SK-N-SH (cell line): ENCODE data around the gene GLE1. TPM values are rescaled to one million over a fixed set of nuclear protein-coding genes. Genes with fewer than 3 reads are reported as not detected.

Experiments
- CTCF ChIA-PET: fragments of 300-600, 350-600 bp; formaldehyde crosslinking; extraction: SDS; loops from one replicate; lab custom pipeline; 2021; lab: Yijun Ruan, JAX
- POLR2A ChIA-PET: fragments of 350-600 bp; sonication (Branson Sonifier 250); formaldehyde crosslinking; extraction: SDS; loops from one replicate; lab custom pipeline; 2020; ENCODE audit warnings: antibody characterized with exemption, inconsistent platforms; lab: Yijun Ruan, JAX
- DNase-seq: peaks from one replicate; pipeline ENCODE4 v3.0.0; 2012
- H2AFZ ChIP-seq: fragments of 200-600 bp; sonication (generic); 2 replicates; pipeline ENCODE4 v1.8.1; 2016; ENCODE audit warnings: antibody characterized with exemption, mild to moderate bottlenecking, low read depth
- H3F3A ChIP-seq: fragments of 200-600 bp; sonication (generic); replicated peaks from 2 replicates; pipeline ENCODE3; 2016; ENCODE audit warnings: antibody characterized with exemption, mild to moderate bottlenecking; ENCODE audit not compliant: insufficient read depth
- H3K27ac ChIP-seq, 2 experiments: fragments of 200-500 bp in 1 of 2; fragments of 200-600 bp in 1 of 2; sonication (Bioruptor generic) in 1 of 2; sonication (generic), shearing (Covaris generic) in 1 of 2; 2 replicates each; pipeline versions ENCODE4 v1.5.1 to v1.6.1; 2014 to 2016; ENCODE audit warnings: low read depth in 2 of 2, inconsistent platforms in 1 of 2, low read length in 1 of 2, mild to moderate bottlenecking in 1 of 2, mixed read lengths in 1 of 2
- H3K27me3 ChIP-seq: fragments of 200-600 bp; sonication (generic), shearing (Covaris generic); 2 replicates; pipeline ENCODE4 v1.6.1; 2016; ENCODE audit warnings: mixed run types; ENCODE audit not compliant: insufficient read depth
- H3K36me3 ChIP-seq, 2 experiments: fragments of 200-500 bp in 1 of 2; fragments of 200-600 bp in 1 of 2; sonication (Bioruptor generic) in 1 of 2; sonication (generic) in 1 of 2; replicated peaks in 1 of 2; 2 replicates each; pipeline versions ENCODE3 to v1.5.1; 2014 to 2016; ENCODE audit warnings: low read length in 1 of 2, mild to moderate bottlenecking in 1 of 2; ENCODE audit not compliant: insufficient read depth in 2 of 2, control insufficient read depth in 1 of 2
- H3K4me1 ChIP-seq, 2 experiments: fragments of 200-500 bp in 1 of 2; fragments of 200-600 bp in 1 of 2; sonication (Bioruptor generic) in 1 of 2; sonication (generic), shearing (Covaris generic) in 1 of 2; 2 replicates each; pipeline versions ENCODE4 v1.5.1 to v1.6.1; 2014 to 2016; ENCODE audit warnings: low read depth in 1 of 2, low read length in 1 of 2, mixed run types in 1 of 2; ENCODE audit not compliant: insufficient read depth in 2 of 2, control insufficient read depth in 1 of 2
- H3K4me2 ChIP-seq: fragments of 200-600 bp; sonication (generic), shearing (Covaris generic); 2 replicates; pipeline ENCODE4 v1.6.1; 2017; ENCODE audit warnings: mixed run types
- H3K4me3 ChIP-seq, 2 experiments: fragments of 200-500 bp in 1 of 2; fragments of 200-600 bp in 1 of 2; sonication (Bioruptor generic) in 1 of 2; sonication (generic), shearing (Covaris generic) in 1 of 2; 2 replicates each; pipeline versions ENCODE4 v1.5.1 to v1.8.1; 2014 to 2016; ENCODE audit warnings: low read depth in 2 of 2, inconsistent platforms in 1 of 2, low read length in 1 of 2, mild to moderate bottlenecking in 1 of 2, mixed read lengths in 1 of 2, moderate library complexity in 1 of 2
- H3K79me2 ChIP-seq: fragments of 200-600 bp; sonication (generic); 2 replicates; pipeline ENCODE4 v1.8.1; 2017; ENCODE audit warnings: mild to moderate bottlenecking; ENCODE audit not compliant: insufficient read depth
- H3K9ac ChIP-seq: fragments of 200-600 bp; sonication (generic); 2 replicates; pipeline ENCODE4 v1.6.1; 2017; ENCODE audit warnings: mixed run types
- H3K9me2 ChIP-seq: fragments of 200-600 bp; sonication (generic); 2 replicates; pipeline ENCODE4 v1.6.1; 2017; ENCODE audit warnings: mixed run types
- H3K9me3 ChIP-seq: fragments of 200-600 bp; sonication (generic); 2 replicates; pipeline ENCODE4 v1.6.1; 2017; ENCODE audit warnings: mixed run types, mild to moderate bottlenecking, moderate library complexity
- H4K20me1 ChIP-seq: fragments of 200-600 bp; sonication (generic); 2 replicates; pipeline ENCODE4 v1.6.1; 2017; ENCODE audit warnings: mild to moderate bottlenecking, mixed run types; ENCODE audit not compliant: insufficient read depth
- ELF1 ChIP-seq: IDR thresholded peaks from 2 replicates; pipeline ENCODE4 v1.4.0; 2012
- EP300 ChIP-seq, 2 experiments: IDR thresholded peaks; 2 replicates each; pipeline versions ENCODE4 v1.4.0 to v1.6.1; 2012; ENCODE audit warnings: borderline replicate concordance in 1 of 2, low read depth in 1 of 2, low read length in 1 of 2
- FOSL2 ChIP-seq: IDR thresholded peaks from 2 replicates; pipeline ENCODE4 v1.4.0; 2012; ENCODE audit warnings: low read depth, mild to moderate bottlenecking, moderate library complexity, borderline replicate concordance
- FOXM1 ChIP-seq: IDR thresholded peaks from 2 replicates; pipeline ENCODE4 v1.4.0; 2012; ENCODE audit warnings: low read depth, mild to moderate bottlenecking
- IRF3 ChIP-seq: fragments of 150-350 bp; IDR thresholded peaks from 2 replicates; pipeline ENCODE4 v1.6.1; 2016; ENCODE audit warnings: mild to moderate bottlenecking, low read depth, low read length
- JUND ChIP-seq: IDR thresholded peaks from 2 replicates; pipeline ENCODE4 v1.4.0; 2012
- MAX ChIP-seq: IDR thresholded peaks from 2 replicates; pipeline ENCODE4 v1.4.0; 2012; ENCODE audit warnings: low read depth
- MXI1 ChIP-seq: IDR thresholded peaks from 2 replicates; pipeline ENCODE4 v1.6.1; 2012; ENCODE audit warnings: mild to moderate bottlenecking, low read depth, low read length, improper control_type of control experiment
- PBX3 ChIP-seq: IDR thresholded peaks from 2 replicates; pipeline ENCODE4; 2012
- RAD21 ChIP-seq: IDR thresholded peaks from 2 replicates; pipeline ENCODE4 v1.6.1; 2012; ENCODE audit warnings: mild to moderate bottlenecking, low read length
- RCOR1 ChIP-seq: fragments of 150-350 bp; IDR thresholded peaks from 2 replicates; pipeline ENCODE4 v1.6.1; 2017; ENCODE audit warnings: antibody characterized with exemption, low read length
- REST ChIP-seq: IDR thresholded peaks from 2 replicates; pipeline ENCODE4 v1.6.1; 2012; ENCODE audit warnings: mild to moderate bottlenecking, low read depth, low read length, moderate library complexity
- RFX5 ChIP-seq: IDR thresholded peaks from 2 replicates; pipeline ENCODE4 v1.6.1; 2012; ENCODE audit warnings: mild to moderate bottlenecking, improper control_type of control experiment, low read length
- SIN3A ChIP-seq: IDR thresholded peaks from 2 replicates; pipeline ENCODE4 v1.6.1; 2012; ENCODE audit warnings: low read depth, mild to moderate bottlenecking, low read length, moderate library complexity, borderline replicate concordance
- TCF12 ChIP-seq: IDR thresholded peaks from 2 replicates; pipeline ENCODE4 v1.4.0; 2012
- USF1 ChIP-seq: IDR thresholded peaks from 2 replicates; pipeline ENCODE4 v1.4.0; 2012; ENCODE audit warnings: low read depth, borderline replicate concordance
- YY1 ChIP-seq: IDR thresholded peaks from 2 replicates; pipeline ENCODE4 v1.4.0; 2012; ENCODE audit warnings: low read depth, mild to moderate bottlenecking
- WGBS: methylation state at CpG from one replicate; pipeline ENCODE4 v1.1.6; 2017; ENCODE audit warnings: low lambda C conversion rate; 5-methylcytosine and 5-hydroxymethylcytosine counted together
- polyA plus RNA-seq, 3 experiments: library from polyadenylated mRNA; depleted of rRNA; stranded (reverse); fragments of >200 nt; gene quantifications; 2 replicates each; pipeline ENCODE4 v1.2.3, GENCODE V29; 2012

GLE1 gene
- polyA plus RNA-seq, 1 of the 3 experiments (the other 2 are of a cell fraction), result 13.8 TPM

- no peak overlapping the region for H3K27ac ChIP-seq
- peaks cover 3% of the 10 kb centered on the region for H3F3A ChIP-seq
- H3K9ac ChIP-seq, result no peak overlapping the region
- DNase-seq, result no peak
- H3K79me2 ChIP-seq, result no peaks in the 10 kb centered on the region
- H3K4me2 ChIP-seq, result no peak overlapping the region
- ChIA-PET CTCF (no interaction called here), POLR2A (no interaction called here)
- no peaks in the 10 kb centered on the region for H3K9me3 ChIP-seq
- no peaks in the 10 kb centered on the region for H3K4me1 ChIP-seq
- peaks cover 23 to 24% of the 10 kb centered on the region in 2 experiments for H3K36me3 ChIP-seq
- H3K27me3 ChIP-seq, result no peaks in the 10 kb centered on the region
- TF ChIP-seq PBX3 (no peak), FOSL2 (no peak), ELF1 (no peak), EP300 (IDR thresholded peaks at IDR 0.05; ENCODE audit: borderline replicate concordance in 1 of 2, low read depth in 1 of 2, low read length in 1 of 2) (no peak), MAX (no peak), REST (no peak)
- H2AFZ ChIP-seq, result no peak overlapping the region
- WGBS, result 97% methylated on average over 7 of the region's 7 CpGs
- H3K9me2 ChIP-seq, result no peaks in the 10 kb centered on the region
- H4K20me1 ChIP-seq, result no peaks in the 10 kb centered on the region
- no peak overlapping the region for H3K4me3 ChIP-seq
Measured at GRCh38 chr9:128475867-128476266, 28.7 kb upstream of the GLE1 start.

GRCh38 chr9:128479262-128479661 is 25.3 kb upstream of the GLE1 start:
- H3K4me3 ChIP-seq, result no peak overlapping the region
- H2AFZ ChIP-seq, result no peak overlapping the region
- peaks cover 3% of the 10 kb centered on the region for H3F3A ChIP-seq
- ChIA-PET POLR2A (no interaction called here), CTCF (no interaction called here)
- no peaks in the 10 kb centered on the region for H3K9me2 ChIP-seq
- peaks cover 34 to 49% of the 10 kb centered on the region in 2 experiments for H3K36me3 ChIP-seq
- H3K4me2 ChIP-seq, result no peak overlapping the region
- no peak overlapping the region for H3K9ac ChIP-seq
- no peaks in the 10 kb centered on the region for H3K79me2 ChIP-seq
- 92% methylated on average over 1 of the region's 1 CpG for WGBS
- H3K9me3 ChIP-seq, result no peaks in the 10 kb centered on the region
- no peak overlapping the region for H3K27ac ChIP-seq
- no peak for DNase-seq
- no peaks in the 10 kb centered on the region for H4K20me1 ChIP-seq
- TF ChIP-seq YY1 (no peak), PBX3 (no peak), IRF3 (no peak), USF1 (no peak), RAD21 (no peak), TCF12 (no peak), MAX (no peak), SIN3A (no peak), RFX5 (no peak), RCOR1 (no peak), MXI1 (no peak), FOXM1 (no peak), JUND (no peak)
- H3K4me1 ChIP-seq, result no peaks in the 10 kb centered on the region
- no peaks in the 10 kb centered on the region for H3K27me3 ChIP-seq
